Endothelial cell of umbilical vein (primary cell): Measurements from ENCODE around the gene LIPE. TPM values are rescaled to one million over a fixed set of nuclear protein-coding genes. Genes with fewer than 3 reads are reported as not detected.

ENCODE experiments used
- BruUV-seq: library from RNA; stranded (reverse); fragments of 400-500 nt; replicated peaks from 2 replicates; lab custom pipeline; 2021; lab: Mats Ljungman, UMichigan
- CTCF ChIA-PET: fragments of 300-600, 350-600 bp; sonication (Branson Sonifier 250); formaldehyde crosslinking; loops from one replicate; lab custom pipeline; 2021; ENCODE audit warnings: antibody characterized with exemption, inconsistent platforms; lab: Charles Lee
- POLR2A ChIA-PET: fragments of 300-600, 350-600 bp; sonication (Branson Sonifier 250); formaldehyde crosslinking; loops from one replicate; lab custom pipeline; 2021; ENCODE audit warnings: antibody characterized with exemption, inconsistent platforms; lab: Charles Lee
- DNase-seq: peaks from one replicate; pipeline ENCODE4 v3.0.0-alpha.2; 2011; ENCODE audit warnings: low read depth, low spot score
- FAIRE-seq: peaks from 2 replicates; lab custom pipeline; 2011; peaks lifted over from hg19 to GRCh38; lab: Jason Lieb, UNC
- H2AFZ ChIP-seq: 2 replicates; pipeline ENCODE4 v1.6.0; 2012; ENCODE audit warnings: low read depth, low read length, control low read depth, inconsistent platforms
- H3K27ac ChIP-seq: 2 replicates; pipeline ENCODE4 v1.5.1; 2011; ENCODE audit warnings: low read depth, mild to moderate bottlenecking, control low read depth, low read length, moderate library complexity; ENCODE audit not compliant: insufficient read depth
- H3K27me3 ChIP-seq, 2 experiments: 2 replicates each; pipeline versions ENCODE4 v1.6.0 to v1.6.1; 2011; ENCODE audit warnings: low read length in 2 of 2, mixed read lengths in 1 of 2; ENCODE audit not compliant: control insufficient read depth in 2 of 2, insufficient read depth in 2 of 2
- H3K36me3 ChIP-seq, 2 experiments: 2 replicates in 1 of 2; 3 replicates in 1 of 2; pipeline ENCODE4 v1.5.1; 2011; ENCODE audit warnings: low read length in 2 of 2, mild to moderate bottlenecking in 1 of 2, moderate library complexity in 1 of 2; ENCODE audit not compliant: control insufficient read depth in 2 of 2, insufficient read depth in 2 of 2; ENCODE audit errors: extremely low read depth in 1 of 2
- H3K4me1 ChIP-seq: 3 replicates; pipeline ENCODE4 v1.5.1; 2011; ENCODE audit warnings: mild to moderate bottlenecking, low read length; ENCODE audit not compliant: control insufficient read depth, insufficient read depth; ENCODE audit errors: extremely low read depth
- H3K4me2 ChIP-seq: 2 replicates; pipeline ENCODE4 v1.6.1; 2011; ENCODE audit warnings: low read length, control low read depth, mixed read lengths; ENCODE audit not compliant: insufficient read depth
- H3K4me3 ChIP-seq, 3 experiments: fragments of 200-600 bp in 1 of 3; sonication (generic), shearing (Covaris generic) in 1 of 3; replicated peaks in 1 of 3; 2 replicates each; pipeline ENCODE4 v1.5.1; 2011 to 2016; ENCODE audit warnings: control low read depth in 3 of 3, low read length in 3 of 3, mild to moderate bottlenecking in 2 of 3, inconsistent platforms in 1 of 3, low read depth in 1 of 3, moderate library complexity in 1 of 3; ENCODE audit not compliant: insufficient read depth in 1 of 3
- H3K79me2 ChIP-seq: 2 replicates; pipeline ENCODE4 v1.6.0; 2012; ENCODE audit warnings: low read length, inconsistent platforms; ENCODE audit not compliant: control insufficient read depth, insufficient read depth
- H3K9ac ChIP-seq: replicated peaks from 2 replicates; pipeline ENCODE3; 2011; ENCODE audit warnings: low read length, control low read depth; ENCODE audit not compliant: insufficient read depth; ENCODE audit errors: extremely low read depth
- H3K9me1 ChIP-seq: replicated peaks from 3 replicates; pipeline ENCODE4 v1.6.0; 2011; ENCODE audit warnings: mild to moderate bottlenecking, low read length; ENCODE audit not compliant: control insufficient read depth, insufficient read depth; ENCODE audit errors: extremely low read depth
- H3K9me3 ChIP-seq: replicated peaks from 2 replicates; pipeline ENCODE4 v1.5.1; 2012; ENCODE audit warnings: low read length, inconsistent platforms; ENCODE audit not compliant: control insufficient read depth, insufficient read depth
- H4K20me1 ChIP-seq: replicated peaks from 2 replicates; pipeline ENCODE3; 2011; ENCODE audit warnings: mild to moderate bottlenecking, low read length; ENCODE audit not compliant: control insufficient read depth, insufficient read depth; ENCODE audit errors: extremely low read depth
- EZH2 ChIP-seq: IDR thresholded peaks from 2 replicates; pipeline ENCODE4 v1.6.1; 2012; ENCODE audit warnings: borderline replicate concordance, low read depth, mild to moderate bottlenecking, moderate library complexity, low read length, inconsistent platforms; ENCODE audit not compliant: severe bottlenecking
- FOS ChIP-seq: IDR thresholded peaks from 2 replicates; pipeline ENCODE4 v1.6.1; 2011; ENCODE audit warnings: mild to moderate bottlenecking, low read length, moderate library complexity, borderline replicate concordance; ENCODE audit not compliant: insufficient read depth
- GATA2 ChIP-seq: IDR thresholded peaks from 2 replicates; pipeline ENCODE4 v1.7.0; 2011; ENCODE audit warnings: low read depth, mild to moderate bottlenecking, moderate library complexity, mixed read lengths, low read length; ENCODE audit not compliant: insufficient read length, insufficient read depth
- JUN ChIP-seq: IDR thresholded peaks from 2 replicates; pipeline ENCODE4 v1.6.1; 2011; ENCODE audit warnings: borderline replicate concordance, low read depth; ENCODE audit not compliant: insufficient read length, insufficient read depth
- MYC ChIP-seq: IDR thresholded peaks from one replicate; pipeline ENCODE4 v1.6.1; 2011; ENCODE audit warnings: mild to moderate bottlenecking, low read depth, low read length
- POLR2A ChIP-seq: IDR thresholded peaks from 2 replicates; pipeline ENCODE4 v1.6.1; 2012; ENCODE audit warnings: low read depth, mild to moderate bottlenecking, control low read depth, low read length
- POLR2AphosphoS5 ChIP-seq: IDR thresholded peaks from 2 replicates; pipeline ENCODE4 v1.6.1; 2012; ENCODE audit warnings: low read depth, mild to moderate bottlenecking, control low read depth, low read length, moderate library complexity; ENCODE audit not compliant: insufficient read depth
- dilution Hi-C: fragments of 300-500 bp; cut with MboI; formaldehyde crosslinking; loops from one replicate; pipeline ENCODE4 v1.15.0; 2019; ENCODE audit warnings: low sequenced_read_pairs; ENCODE audit not compliant: extremely low pct_ligation_motif_present
- intact Hi-C: fragments of 100-400 bp; cut with micrococcal nuclease; formaldehyde crosslinking; loops from one replicate; pipeline ENCODE4 v1.10.0; 2022
- polyA plus RNA-seq, 4 experiments: library from polyadenylated mRNA; depleted of rRNA in 3 of 4; stranded (reverse) in 3 of 4; unstranded in 1 of 4; fragments of >200 nt; gene quantifications; 2 replicates each; pipeline versions ENCODE4 v1.2.1 to v1.2.3, GENCODE V29; 2011 to 2012; ENCODE audit warnings: missing spikeins in 1 of 4
- total RNA-seq: library from RNA; stranded (reverse); gene quantifications from 2 replicates; pipeline ENCODE4 v1.2.3, GENCODE V29; 2021
- TF ChIP-seq, protein P1 (sequence below), 2 donors: IDR thresholded peaks; 1 replicate in 1 of 2; 2 replicates in 1 of 2; pipeline ENCODE4 v1.5.1; 2011; ENCODE audit warnings: low read length in 2 of 2, mild to moderate bottlenecking in 2 of 2, moderate library complexity in 2 of 2, control low read depth in 1 of 2, inconsistent platforms in 1 of 2, low read depth in 1 of 2; ENCODE audit not compliant: insufficient read depth in 1 of 2; ENCODE audit errors: extremely low read depth in 1 of 2
- TF ChIP-seq, protein P2 (sequence below): IDR thresholded peaks from 2 replicates; pipeline ENCODE4 v1.6.1; 2011; ENCODE audit not compliant: insufficient read depth, insufficient read length

Gene LIPE
- total and polyA plus RNA-seq, 2 donors (not counting 3 experiments of a cell fraction or from before 2014, with no cell fraction given) = 3.8 to 13.5 TPM

DNA sequence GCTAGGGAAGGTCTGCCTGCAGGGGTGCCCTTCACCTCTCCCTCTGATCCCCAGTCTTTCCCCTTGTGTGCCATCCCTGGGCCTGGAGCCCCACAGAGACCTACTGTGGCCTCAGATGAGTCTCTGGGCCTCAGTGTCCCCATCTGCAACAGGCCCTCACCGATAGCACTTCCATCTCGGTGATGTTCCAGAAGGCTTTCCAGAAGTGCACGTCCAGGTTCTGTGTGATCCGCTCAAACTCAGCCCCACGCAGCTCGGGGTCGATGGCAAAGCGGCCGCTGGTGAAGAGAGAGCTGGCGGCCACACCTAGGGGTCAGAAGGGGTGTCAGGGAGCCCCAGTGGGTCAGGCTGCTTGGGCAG, 19.4 kb downstream of the LIPE start:
- Histone ChIP-seq H3K27me3 (no peaks in the 10 kb centered on the region), H3K27ac (no peak overlapping the region), H3K9ac (no peak overlapping the region), H3K36me3 (no peaks in the 10 kb centered on the region), H3K9me1 (no peaks in the 10 kb centered on the region), H3K4me2 (no peak overlapping the region), H4K20me1 (no peaks in the 10 kb centered on the region), H3K79me2 (no peaks in the 10 kb centered on the region), H3K9me3 (no peaks in the 10 kb centered on the region), H3K4me1 (no peaks in the 10 kb centered on the region), H3K4me3 (no peak overlapping the region), H2AFZ (no peak overlapping the region)
- ChIA-PET POLR2A (no interaction called here), CTCF (interaction anchor here (1.0 to 1.1 kb wide), 2 partner anchors 8 to 12 kb away, joined by 3 read pairs; no protein-coding TSS in a partner anchor)
- FAIRE-seq (no peak), DNase-seq (no peak)
- TF ChIP-seq MYC = no peak
- TF ChIP-seq POLR2AphosphoS5 = no peak
- no peak for TF ChIP-seq JUN
- no peak for TF ChIP-seq GATA2
- TF ChIP-seq EZH2 = no peak
- no peak for TF ChIP-seq FOS
- TF ChIP-seq, protein P1, sequence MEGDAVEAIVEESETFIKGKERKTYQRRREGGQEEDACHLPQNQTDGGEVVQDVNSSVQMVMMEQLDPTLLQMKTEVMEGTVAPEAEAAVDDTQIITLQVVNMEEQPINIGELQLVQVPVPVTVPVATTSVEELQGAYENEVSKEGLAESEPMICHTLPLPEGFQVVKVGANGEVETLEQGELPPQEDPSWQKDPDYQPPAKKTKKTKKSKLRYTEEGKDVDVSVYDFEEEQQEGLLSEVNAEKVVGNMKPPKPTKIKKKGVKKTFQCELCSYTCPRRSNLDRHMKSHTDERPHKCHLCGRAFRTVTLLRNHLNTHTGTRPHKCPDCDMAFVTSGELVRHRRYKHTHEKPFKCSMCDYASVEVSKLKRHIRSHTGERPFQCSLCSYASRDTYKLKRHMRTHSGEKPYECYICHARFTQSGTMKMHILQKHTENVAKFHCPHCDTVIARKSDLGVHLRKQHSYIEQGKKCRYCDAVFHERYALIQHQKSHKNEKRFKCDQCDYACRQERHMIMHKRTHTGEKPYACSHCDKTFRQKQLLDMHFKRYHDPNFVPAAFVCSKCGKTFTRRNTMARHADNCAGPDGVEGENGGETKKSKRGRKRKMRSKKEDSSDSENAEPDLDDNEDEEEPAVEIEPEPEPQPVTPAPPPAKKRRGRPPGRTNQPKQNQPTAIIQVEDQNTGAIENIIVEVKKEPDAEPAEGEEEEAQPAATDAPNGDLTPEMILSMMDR (IDR thresholded peaks at IDR 0.05; ENCODE audit: extremely low read depth in 1 of 2, insufficient read depth in 1 of 2, low read depth in 1 of 2, low read length in 2 of 2) = no peak
- no peak for TF ChIP-seq POLR2A
- TF ChIP-seq, protein P2, sequence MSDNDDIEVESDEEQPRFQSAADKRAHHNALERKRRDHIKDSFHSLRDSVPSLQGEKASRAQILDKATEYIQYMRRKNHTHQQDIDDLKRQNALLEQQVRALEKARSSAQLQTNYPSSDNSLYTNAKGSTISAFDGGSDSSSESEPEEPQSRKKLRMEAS = no peak
- dilution Hi-C loops = no loop called here
- no TSS peak for BruUV-seq
- intact Hi-C loops = no loop called here
